ENCODE measurements around the gene PNKP. TPM values are rescaled to one million over a fixed set of nuclear protein-coding genes. Genes with fewer than 3 reads are reported as not detected.

Gene PNKP
- total RNA-seq, 1 experiment from 2014 or later = 146 TPM

GRCh38 chr19:49835562-49835961, 31.8 kb downstream of the PNKP start (continued):
- TF ChIP-seq STAT6 (CRISPR knock-in tag; conservative IDR thresholded peaks at IDR 0.05; ENCODE audit: low read depth) (no peak), PRDM15 (CRISPR knock-in tag; IDR thresholded peaks at IDR 0.05) (no peak), USF2 (CRISPR knock-in tag; IDR thresholded peaks at IDR 0.05) (no peak), MAX (CRISPR knock-in tag; IDR thresholded peaks at IDR 0.05) (no peak), CREM (CRISPR knock-in tag; IDR thresholded peaks at IDR 0.05) (no peak)

GRCh38 chr19:49833599-49833998, 33.8 kb downstream of the PNKP start:
- POLR2A ChIA-PET = no interaction called here

GRCh38 chr19:49832556-49832955, 34.8 kb downstream of the PNKP start:
- TF ChIP-seq ZNF423 (CRISPR knock-in tag; IDR thresholded peaks at IDR 0.05) = no peak
- no peak for TF ChIP-seq JUN (CRISPR knock-in tag; IDR thresholded peaks at IDR 0.05)
- no peak for TF ChIP-seq ERG (CRISPR knock-in tag; IDR thresholded peaks at IDR 0.05)
- no peak for TF ChIP-seq JAZF1 (CRISPR knock-in tag; IDR thresholded peaks at IDR 0.05)
- no peak for TF ChIP-seq ARID4B (CRISPR knock-in tag; IDR thresholded peaks at IDR 0.05; ENCODE audit: borderline replicate concordance)
- TF ChIP-seq ZBTB21 (CRISPR knock-in tag; IDR thresholded peaks at IDR 0.05; ENCODE audit: borderline replicate concordance) = no peak
- TF ChIP-seq PRDM15 (CRISPR knock-in tag; IDR thresholded peaks at IDR 0.05) = no peak
- no peak for TF ChIP-seq E2F1 (CRISPR knock-in tag; IDR thresholded peaks at IDR 0.05)
- Mint-ChIP-seq H3K4me1 (no peaks in the 10 kb centered on the region), H3K9me3 (no peaks in the 10 kb centered on the region), H3K27ac (no peak overlapping the region), H3K4me3 (no peak overlapping the region), H3K27me3 (ENCODE audit: low read depth) (no peaks in the 10 kb centered on the region), H3K36me3 (peaks cover 30% of the 10 kb centered on the region)
- ChIA-PET POLR2A (no interaction called here), CTCF (no interaction called here)
- DNase-seq (ENCODE audit: low spot score) = no peak
- ATAC-seq = no peak

More at GRCh38 chr19:49833599-49833998, 33.8 kb downstream of the PNKP start:
- H3K36me3 Mint-ChIP-seq = peaks cover 36% of the 10 kb centered on the region
- H3K27ac Mint-ChIP-seq = no peak overlapping the region
- H3K27me3 Mint-ChIP-seq (ENCODE audit: low read depth) = no peaks in the 10 kb centered on the region
- ATAC-seq = no peak
- CTCF ChIA-PET = no interaction called here
- TF ChIP-seq TEAD4 (CRISPR knock-in tag; IDR thresholded peaks at IDR 0.05) (no peak), ZNF416 (CRISPR knock-in tag; IDR thresholded peaks at IDR 0.05) (no peak), SP1 (CRISPR knock-in tag; conservative IDR thresholded peaks at IDR 0.05) (no peak)
- DNase-seq (ENCODE audit: low spot score) = no peak
- H3K9me3 Mint-ChIP-seq = no peaks in the 10 kb centered on the region
- no peaks in the 10 kb centered on the region for H3K4me1 Mint-ChIP-seq
- H3K4me3 Mint-ChIP-seq = no peak overlapping the region
